Keratinocyte (primary cell): ENCODE measurements around the gene EXOC3L1. TPM values are rescaled to one million over a fixed set of nuclear protein-coding genes. Genes with fewer than 3 reads are reported as not detected.

Experiments used
- DNase-seq: peaks from one replicate; pipeline ENCODE4 v3.0.0-alpha.2; 2011; ENCODE audit warnings: low read depth, missing footprints, low spot score
- FAIRE-seq: peaks from 2 replicates; lab custom pipeline; 2011; peaks lifted over from hg19 to GRCh38; lab: Jason Lieb, UNC
- H2AFZ ChIP-seq: 2 replicates; pipeline ENCODE4 v1.6.0; 2012; ENCODE audit warnings: low read length, control low read depth, inconsistent platforms; ENCODE audit not compliant: control insufficient read depth
- H3K27ac ChIP-seq: 2 replicates; pipeline ENCODE4 v1.5.1; 2011; ENCODE audit warnings: low read length; ENCODE audit not compliant: control insufficient read depth, insufficient read depth
- H3K27me3 ChIP-seq: 3 replicates; pipeline ENCODE4 v1.6.0; 2011; ENCODE audit warnings: low read length; ENCODE audit not compliant: control insufficient read depth, insufficient read depth; ENCODE audit errors: extremely low read depth
- H3K36me3 ChIP-seq, 2 experiments: 2 replicates in 1 of 2; 3 replicates in 1 of 2; pipeline ENCODE4 v1.5.1; 2011; ENCODE audit warnings: low read length in 2 of 2, mild to moderate bottlenecking in 1 of 2; ENCODE audit not compliant: control insufficient read depth in 2 of 2, insufficient read depth in 2 of 2; ENCODE audit errors: extremely low read depth in 1 of 2
- H3K4me1 ChIP-seq: 3 replicates; pipeline ENCODE4 v1.5.1; 2011; ENCODE audit warnings: low read length; ENCODE audit not compliant: control insufficient read depth, insufficient read depth; ENCODE audit errors: extremely low read depth
- H3K4me2 ChIP-seq: 3 replicates; pipeline ENCODE4 v1.6.0; 2011; ENCODE audit warnings: low read depth, low read length; ENCODE audit not compliant: control insufficient read depth, insufficient read depth; ENCODE audit errors: extremely low read depth
- H3K4me3 ChIP-seq, 3 experiments: fragments of 200-600 bp in 1 of 3; sonication (generic) in 1 of 3; 2 replicates in 2 of 3; 3 replicates in 1 of 3; pipeline ENCODE4 v1.5.1; 2011 to 2016; ENCODE audit warnings: low read length in 3 of 3, mild to moderate bottlenecking in 3 of 3, control low read depth in 2 of 3, inconsistent platforms in 1 of 3, low read depth in 1 of 3, mixed read lengths in 1 of 3, mixed run types in 1 of 3, moderate library complexity in 1 of 3; ENCODE audit not compliant: control insufficient read depth in 2 of 3, insufficient read depth in 2 of 3; ENCODE audit errors: extremely low read depth in 1 of 3
- H3K79me2 ChIP-seq: 2 replicates; pipeline ENCODE4 v1.6.0; 2012; ENCODE audit warnings: low read length; ENCODE audit not compliant: control insufficient read depth, insufficient read depth
- H3K9ac ChIP-seq: 3 replicates; pipeline ENCODE4 v1.6.0; 2011; ENCODE audit warnings: low read length; ENCODE audit not compliant: control insufficient read depth, insufficient read depth; ENCODE audit errors: extremely low read depth
- H3K9me1 ChIP-seq: 3 replicates; pipeline ENCODE4 v1.6.0; 2011; ENCODE audit warnings: low read length; ENCODE audit not compliant: control insufficient read depth, insufficient read depth; ENCODE audit errors: extremely low read depth
- H3K9me3 ChIP-seq: 2 replicates; pipeline ENCODE4 v1.5.1; 2012; ENCODE audit warnings: low read depth, low read length; ENCODE audit not compliant: control insufficient read depth
- H4K20me1 ChIP-seq: 3 replicates; pipeline ENCODE4 v1.6.0; 2011; ENCODE audit warnings: low read length; ENCODE audit not compliant: control insufficient read depth, insufficient read depth; ENCODE audit errors: extremely low read depth
- EZH2 ChIP-seq: IDR thresholded peaks from one replicate; pipeline ENCODE4 v1.6.1; 2012; ENCODE audit warnings: inconsistent platforms, mild to moderate bottlenecking, low read length, moderate library complexity
- dilution Hi-C: fragments of 300-500 bp; cut with MboI; formaldehyde crosslinking; loops from one replicate; pipeline ENCODE4 v1.7.0; 2020; ENCODE audit warnings: low sequenced_read_pairs; ENCODE audit not compliant: extremely low pct_ligation_motif_present
- polyA plus RNA-seq, 5 experiments: library from polyadenylated mRNA; depleted of rRNA in 3 of 5; stranded (reverse) in 3 of 5; stranded (forward) in 1 of 5; unstranded in 1 of 5; fragments of >200 nt; gene quantifications; 1 replicate in 1 of 5; 2 replicates in 3 of 5; 3 replicates in 1 of 5; pipeline versions ENCODE4 v1.2.1 to v1.2.3, GENCODE V29; 2011 to 2012; ENCODE audit warnings: missing spikeins in 2 of 5, low read depth in 1 of 5, low replicate concordance in 1 of 5
- TF ChIP-seq, protein P1 (sequence below), 3 experiments: IDR thresholded peaks in 1 of 3; conservative IDR thresholded peaks in 1 of 3; optimal IDR thresholded peaks in 1 of 3; 2 replicates in 2 of 3; 3 replicates in 1 of 3; pipeline versions ENCODE3 to v1.5.1; 2011; ENCODE audit warnings: low read length in 3 of 3, mild to moderate bottlenecking in 3 of 3, moderate library complexity in 2 of 3, control low read depth in 1 of 3, inconsistent platforms in 1 of 3; ENCODE audit not compliant: insufficient read depth in 2 of 3; ENCODE audit errors: extremely low read depth in 1 of 3

EXOC3L1 gene
- polyA plus RNA-seq, 1 donor (not counting 4 experiments of a cell fraction or from before 2014, with no cell fraction given) = not detected

DNA sequence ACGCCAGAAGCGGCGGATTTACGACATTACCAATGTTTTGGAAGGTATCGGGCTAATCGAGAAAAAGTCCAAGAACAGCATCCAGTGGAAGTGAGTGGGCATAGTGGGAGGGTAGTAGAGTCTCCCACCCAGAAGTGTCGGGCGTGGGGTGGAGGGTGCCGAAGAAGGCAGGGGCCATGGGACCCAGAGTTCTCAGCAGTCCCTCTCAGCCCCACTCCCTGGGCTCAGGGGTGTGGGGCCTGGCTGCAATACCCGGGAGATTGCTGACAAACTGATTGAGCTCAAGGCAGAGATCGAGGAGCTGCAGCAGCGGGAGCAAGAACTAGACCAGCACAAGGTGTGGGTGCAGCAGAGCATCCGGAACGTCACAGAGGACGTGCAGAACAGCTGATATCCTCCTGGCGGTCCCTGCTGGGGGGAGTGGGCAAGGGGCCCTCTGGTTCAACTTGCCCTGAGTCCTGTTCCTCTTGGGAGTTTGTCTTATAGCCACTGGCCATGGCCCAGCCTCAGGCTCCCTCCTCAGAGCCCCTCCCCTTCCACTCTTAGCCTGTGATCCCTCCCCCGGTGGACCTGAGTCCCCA is 2.9 kb upstream of the EXOC3L1 start:
- Histone ChIP-seq H3K4me2 (peak overlapping the region; percentile 82), H3K9me1 (peaks cover 2% of the 10 kb centered on the region), H3K4me3 (peak overlapping the region; percentile 81 to 95 (median 85)), H4K20me1 (peaks cover 4% of the 10 kb centered on the region), H3K4me1 (peaks cover 17% of the 10 kb centered on the region), H3K79me2 (peaks cover 44% of the 10 kb centered on the region), H3K27ac (peak overlapping the region; percentile 69), H3K9ac (peak overlapping the region; percentile 89), H3K27me3 (no peaks in the 10 kb centered on the region), H3K36me3 (peaks cover 27 to 44% of the 10 kb centered on the region in 2 experiments), H2AFZ (no peak overlapping the region), H3K9me3 (no peaks in the 10 kb centered on the region)
- DNase-seq = no peak
- no peak for TF ChIP-seq EZH2
- TF ChIP-seq, protein P1, sequence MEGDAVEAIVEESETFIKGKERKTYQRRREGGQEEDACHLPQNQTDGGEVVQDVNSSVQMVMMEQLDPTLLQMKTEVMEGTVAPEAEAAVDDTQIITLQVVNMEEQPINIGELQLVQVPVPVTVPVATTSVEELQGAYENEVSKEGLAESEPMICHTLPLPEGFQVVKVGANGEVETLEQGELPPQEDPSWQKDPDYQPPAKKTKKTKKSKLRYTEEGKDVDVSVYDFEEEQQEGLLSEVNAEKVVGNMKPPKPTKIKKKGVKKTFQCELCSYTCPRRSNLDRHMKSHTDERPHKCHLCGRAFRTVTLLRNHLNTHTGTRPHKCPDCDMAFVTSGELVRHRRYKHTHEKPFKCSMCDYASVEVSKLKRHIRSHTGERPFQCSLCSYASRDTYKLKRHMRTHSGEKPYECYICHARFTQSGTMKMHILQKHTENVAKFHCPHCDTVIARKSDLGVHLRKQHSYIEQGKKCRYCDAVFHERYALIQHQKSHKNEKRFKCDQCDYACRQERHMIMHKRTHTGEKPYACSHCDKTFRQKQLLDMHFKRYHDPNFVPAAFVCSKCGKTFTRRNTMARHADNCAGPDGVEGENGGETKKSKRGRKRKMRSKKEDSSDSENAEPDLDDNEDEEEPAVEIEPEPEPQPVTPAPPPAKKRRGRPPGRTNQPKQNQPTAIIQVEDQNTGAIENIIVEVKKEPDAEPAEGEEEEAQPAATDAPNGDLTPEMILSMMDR (optimal IDR thresholded peaks at IDR 0.05 in 1 of 3, IDR thresholded peaks at IDR 0.05 in 1 of 3, conservative IDR thresholded peaks at IDR 0.05 in 1 of 3; ENCODE audit: extremely low read depth in 1 of 3, insufficient read depth in 2 of 3, low read length in 3 of 3) = no peak
- dilution Hi-C loops = no loop called here
- no peak for FAIRE-seq

DNA sequence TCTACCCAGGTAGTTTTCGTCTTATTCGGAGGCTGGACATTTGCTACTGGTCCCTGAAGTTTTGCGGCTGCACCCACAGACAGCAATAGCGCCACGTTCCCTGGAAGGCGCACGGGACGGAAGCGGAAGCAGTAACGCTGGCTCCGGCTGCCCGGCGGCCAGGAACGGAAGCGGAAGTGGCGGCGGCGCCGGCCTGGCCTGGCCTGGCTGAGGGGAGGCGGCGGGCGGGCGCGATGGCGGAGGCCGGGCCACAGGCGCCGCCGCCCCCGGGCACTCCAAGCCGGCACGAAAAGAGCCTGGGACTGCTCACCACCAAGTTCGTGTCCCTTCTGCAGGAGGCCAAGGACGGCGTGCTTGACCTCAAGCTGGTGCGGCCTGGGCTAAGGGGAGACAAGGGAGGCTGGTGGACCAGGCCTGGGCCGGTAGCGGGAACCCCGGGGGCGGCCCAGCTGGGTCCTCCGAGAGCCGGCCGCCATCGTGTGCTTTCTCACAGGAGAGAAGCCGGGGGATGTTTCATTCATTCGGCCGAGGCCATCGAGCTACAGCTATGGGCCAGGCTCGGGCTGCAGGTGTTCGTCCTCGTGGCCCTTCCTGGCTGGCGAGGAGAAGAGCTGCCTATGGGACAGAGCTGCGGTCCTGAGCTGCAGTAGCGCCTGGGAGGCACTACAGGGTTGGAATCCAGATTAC is 2.2 kb upstream of the EXOC3L1 start, which contains the start of gene E2F4:
Gene E2F4, plus strand, starts transcription at position 161 of the 687 bp plus-strand sequence. Its CDS starts 73 bp downstream, at position 234.
- H3K4me3 ChIP-seq = peak within 1 kb of the TSS; percentile 81 to 95 (median 85)
- peaks cover 44% of the 10 kb centered on the region for H3K79me2 ChIP-seq
- peaks cover 4% of the 10 kb centered on the region for H4K20me1 ChIP-seq
- H3K27me3 ChIP-seq = no peaks in the 10 kb centered on the region
- DNase-seq (no peak), FAIRE-seq (peak; percentile 29)
- no peaks in the 10 kb centered on the region for H3K9me3 ChIP-seq
- TF ChIP-seq, protein P1 (optimal IDR thresholded peaks at IDR 0.05 in 1 of 3, IDR thresholded peaks at IDR 0.05 in 1 of 3, conservative IDR thresholded peaks at IDR 0.05 in 1 of 3; ENCODE audit: extremely low read depth in 1 of 3, insufficient read depth in 2 of 3, low read length in 3 of 3) = no peak
- TF ChIP-seq EZH2 = peak; percentile 55
- H3K27ac ChIP-seq = peak within 1 kb of the TSS; percentile 69
- dilution Hi-C loops = no loop called here
- H3K4me1 ChIP-seq = peaks cover 15% of the 10 kb centered on the region
- peak within 1 kb of the TSS; percentile 65 for H2AFZ ChIP-seq
- H3K9me1 ChIP-seq = peaks cover 2% of the 10 kb centered on the region
- peaks cover 27 to 37% of the 10 kb centered on the region in 2 experiments for H3K36me3 ChIP-seq
- H3K4me2 ChIP-seq = peak within 1 kb of the TSS; percentile 82
- H3K9ac ChIP-seq = peak within 1 kb of the TSS; percentile 89
